Measurements from ENCODE around the gene AXL. TPM values are rescaled to one million over a fixed set of nuclear protein-coding genes. Genes with fewer than 3 reads are reported as not detected.
A peak's percentile ranks its signal among the peaks of the same experiment; 100 is the strongest.

The AXL gene
- total and polyA plus RNA-seq, 11 donors: 5.0 to 62.5 (median 13.2) TPM

- peak in 2 of 5 donors; percentile 5 to 57 for DNase-seq
- WGBS, 4 donors: 45 to 56% (median 49%) methylated on average over 8 of the region's 8 CpGs
- H3K4me3 ChIP-seq: no peak overlapping the region
- peaks cover 0 to 17% (median 0%) of the 10 kb centered on the region in 9 donors for H3K36me3 ChIP-seq
- peak overlapping the region in 8 of 12 donors; percentile 13 to 94 (median 23) for H3K27ac ChIP-seq
- intact Hi-C loops (cut with DNase I): loop anchor here in 1 of 10 donors (5.0 kb wide), 1 partner anchor 39 kb away; the partner anchor contains the start of gene HNRNPUL1
- no peak for ATAC-seq
- peaks cover 0 to 31% (median 0%) of the 10 kb centered on the region in 9 donors for H3K27me3 ChIP-seq
- TF ChIP-seq POLR2A (IDR thresholded peaks at IDR 0.05): no peak
- TF ChIP-seq CTCF (IDR thresholded peaks at IDR 0.05): no peak
- peaks cover 0 to 35% (median 20%) of the 10 kb centered on the region in 12 donors for H3K4me1 ChIP-seq
- no peaks in the 10 kb centered on the region for H3K9me3 ChIP-seq
Observed at GRCh38 chr19:41223431-41224234, 4.6 kb downstream of the AXL start.

GRCh38 chr19:41224632-41225031 is 5.6 kb downstream of the AXL start:
- Histone ChIP-seq H3K36me3 (peaks cover 0 to 17% (median 0%) of the 10 kb centered on the region in 9 donors), H3K4me3 (no peak overlapping the region), H3K27ac (peak overlapping the region in 7 of 12 donors; percentile 42 to 94 (median 80)), H3K9me3 (no peaks in the 10 kb centered on the region), H3K4me1 (peaks cover 0 to 35% (median 18%) of the 10 kb centered on the region in 12 donors), H3K27me3 (peaks cover 0 to 26% (median 0%) of the 10 kb centered on the region in 9 donors)
- DNase-seq: no peak
- ATAC-seq: no peak
- intact Hi-C loops (cut with DNase I): loop anchor here in 2 of 10 donors (5.0 kb wide), 1 partner anchor 38 kb away; the partner anchor contains the start of gene HNRNPUL1 (in 2 of the 2)
- TF ChIP-seq CTCF (IDR thresholded peaks at IDR 0.05): no peak
- TF ChIP-seq POLR2A (IDR thresholded peaks at IDR 0.05): no peak
- 91 to 93% (median 93%) methylated on average over 7 of the region's 7 CpGs for WGBS, 4 donors

- DNase-seq: peak in 4 of 5 donors; percentile 57 to 81 (median 67)
- intact Hi-C loops (cut with DNase I): loop anchor here in 2 of 10 donors (2.0 to 5.0 kb wide), 2 partner anchors 37 to 73 kb away; partner anchors contain the start of gene HNRNPUL1 (in 1 of the 2)
- Histone ChIP-seq H3K4me1 (peaks cover 0 to 32% (median 17%) of the 10 kb centered on the region in 12 donors), H3K9me3 (no peaks in the 10 kb centered on the region), H3K27ac (peak overlapping the region; percentile 60 to 94 (median 79)), H3K36me3 (peaks cover 0 to 17% (median 0%) of the 10 kb centered on the region in 9 donors), H3K27me3 (peaks cover 0 to 23% (median 0%) of the 10 kb centered on the region in 9 donors), H3K4me3 (peak overlapping the region; percentile 21 to 62 (median 53))
- peak; percentile 45 to 83 (median 74) for ATAC-seq
- 49 to 61% (median 52%) methylated on average over 23 to 29 of the region's 29 CpGs for WGBS, 4 donors
- no peak for TF ChIP-seq POLR2A (IDR thresholded peaks at IDR 0.05)
Observed at GRCh38 chr19:41225238-41226052, 6.4 kb downstream of the AXL start.

GRCh38 chr19:41226053-41226873 is 7.2 kb downstream of the AXL start:
- H3K27me3 ChIP-seq: peaks cover 0 to 17% (median 0%) of the 10 kb centered on the region in 9 donors

More at GRCh38 chr19:41226053-41226873, 7.2 kb downstream of the AXL start:
- peak in 2 of 12 donors; percentile 20 to 22 for TF ChIP-seq CTCF (IDR thresholded peaks at IDR 0.05)
- peak in 1 of 2 donors; percentile 18 for TF ChIP-seq POLR2A (IDR thresholded peaks at IDR 0.05)
- intact Hi-C loops (cut with DNase I): loop anchor here in 2 of 10 donors (2.0 to 5.0 kb wide), 2 partner anchors 36 to 73 kb away; partner anchors contain the start of gene HNRNPUL1 (in 1 of the 2)
- peak; percentile 27 to 81 (median 72) for ATAC-seq
- peak; percentile 70 to 81 (median 75) for DNase-seq
- peak overlapping the region; percentile 21 to 62 (median 53) for H3K4me3 ChIP-seq
- 4 to 11% (median 6%) methylated on average over 25 to 67 of the region's 67 CpGs for WGBS, 4 donors
- H3K36me3 ChIP-seq: peaks cover 0 to 12% (median 0%) of the 10 kb centered on the region in 9 donors
- H3K27ac ChIP-seq: peak overlapping the region; percentile 60 to 94 (median 79)
- H3K4me1 ChIP-seq: peaks cover 0 to 26% (median 14%) of the 10 kb centered on the region in 12 donors
- no peaks in the 10 kb centered on the region for H3K9me3 ChIP-seq
